Adrenal gland (tissue), 12 donors: ENCODE results near the gene ZNF236. TPM values are rescaled to one million over a fixed set of nuclear protein-coding genes. Genes with fewer than 3 reads are reported as not detected.
A peak's percentile ranks its signal among the peaks of the same experiment; 100 is the strongest.

ENCODE experiments used
- DNase-seq, 7 donors: peaks; one replicate each; pipeline ENCODE4 v3.0.0-alpha.2; 2019 to 2020
- H3K27ac ChIP-seq, 5 donors: fragments of 200-600 bp; sonication (generic) in 4 of 5; 1 replicate in 3 of 5; 2 replicates in 2 of 5; pipeline versions ENCODE4 v1.5.1 to v1.8.0; 2016 to 2020; ENCODE audit warnings: mild to moderate bottlenecking in 1 of 5
- H3K27me3 ChIP-seq: fragments of 200-600 bp; 2 replicates; pipeline ENCODE4 v1.8.0; 2021
- H3K36me3 ChIP-seq, 2 donors: fragments of 200-600 bp; replicated peaks in 1 of 2; 1 replicate in 1 of 2; 2 replicates in 1 of 2; pipeline versions ENCODE4 v1.5.1 to v1.8.0; 2018 to 2022
- H3K4me1 ChIP-seq, 2 donors: fragments of 200-600 bp; replicated peaks in 1 of 2; 1 replicate in 1 of 2; 2 replicates in 1 of 2; pipeline versions ENCODE4 v1.5.1 to v1.8.0; 2018 to 2021
- H3K4me3 ChIP-seq, 4 donors: fragments of 200-600 bp; sonication (generic) in 3 of 4; one replicate each; pipeline ENCODE4 v1.5.1; 2016 to 2018
- H3K9me3 ChIP-seq, 3 donors: fragments of 200-600 bp; sonication (generic) in 1 of 3; replicated peaks in 1 of 3; 1 replicate in 2 of 3; 2 replicates in 1 of 3; pipeline versions ENCODE4 v1.5.1 to v1.8.0; 2016 to 2021
- POLR2A ChIP-seq, 2 donors: fragments of 450-650 bp; IDR thresholded peaks; one replicate each; pipeline ENCODE4 v1.6.1; 2017; ENCODE audit warnings: antibody characterized with exemption in 2 of 2, mild to moderate bottlenecking in 2 of 2, moderate library complexity in 1 of 2
- WGBS, 4 donors: extraction: QIAGEN DNeasy Blood & Tissue Kit in 2 of 4; methylation state at CpG; one replicate each; pipeline versions ENCODE4 v1.1.5 to v1.1.7; 2013 to 2017; 5-methylcytosine and 5-hydroxymethylcytosine counted together
- intact Hi-C, 2 donors: fragments of 100-400 bp; cut with DNase I; formaldehyde crosslinking; loops; one replicate each; pipeline versions ENCODE4 v1.14.1 to v1.15.0; 2022 to 2023
- polyA plus RNA-seq, 3 donors: library from polyadenylated mRNA; stranded (reverse); fragments of 200-250 nt in 2 of 3; fragments of 350-450 nt in 1 of 3; fragmentation: Illumina TruSeq in 1 of 3; extraction: RNeasy Lipid Tissue Mini Kit (QIAGEN cat#74804) in 1 of 3; gene quantifications; one replicate each; pipeline ENCODE4 v1.2.3, GENCODE V29; 2013 to 2014
- total RNA-seq, 9 donors: library from RNA; depleted of rRNA in 4 of 9; stranded (reverse); fragments of >200 nt in 4 of 9; fragments of 120-200 nt in 1 of 9; fragmentation: NEBNext Ultra II Directional in 1 of 9; extraction: Animal tissue kit (Norgen Biotek cat#: 25700) in 1 of 9; gene quantifications; one replicate each; pipeline versions ENCODE4 v1.1.0 to v1.2.4, GENCODE V29; 2013 to 2023
- TF ChIP-seq, protein P1 (sequence below), 6 experiments: fragments of 450-650 bp in 4 of 6; fragments of 200-600 bp in 2 of 6; sonication (generic) in 1 of 6; IDR thresholded peaks; 1 replicate in 5 of 6; 2 replicates in 1 of 6; pipeline versions ENCODE4 v1.5.1 to v1.8.0; 2016 to 2021; ENCODE audit warnings: antibody characterized with exemption in 6 of 6, mild to moderate bottlenecking in 2 of 6, moderate library complexity in 1 of 6
- donor health status: healthy with polysubstance abuse.
- donor health status: Bipolar disorder and iron deficiency.
- donor health status: DM: yes; HTN: yes; CAD: no.
- donor health status: DM: no; HTN: no; CAD: no.
- donor health status: DM: no; HTN: no; CAD: no.
- donor health status: DM: yes; HTN: yes; CAD: no.

Gene ZNF236
- total and polyA plus RNA-seq, 12 donors, result 2.7 to 35.2 (median 8.1) TPM

DNA sequence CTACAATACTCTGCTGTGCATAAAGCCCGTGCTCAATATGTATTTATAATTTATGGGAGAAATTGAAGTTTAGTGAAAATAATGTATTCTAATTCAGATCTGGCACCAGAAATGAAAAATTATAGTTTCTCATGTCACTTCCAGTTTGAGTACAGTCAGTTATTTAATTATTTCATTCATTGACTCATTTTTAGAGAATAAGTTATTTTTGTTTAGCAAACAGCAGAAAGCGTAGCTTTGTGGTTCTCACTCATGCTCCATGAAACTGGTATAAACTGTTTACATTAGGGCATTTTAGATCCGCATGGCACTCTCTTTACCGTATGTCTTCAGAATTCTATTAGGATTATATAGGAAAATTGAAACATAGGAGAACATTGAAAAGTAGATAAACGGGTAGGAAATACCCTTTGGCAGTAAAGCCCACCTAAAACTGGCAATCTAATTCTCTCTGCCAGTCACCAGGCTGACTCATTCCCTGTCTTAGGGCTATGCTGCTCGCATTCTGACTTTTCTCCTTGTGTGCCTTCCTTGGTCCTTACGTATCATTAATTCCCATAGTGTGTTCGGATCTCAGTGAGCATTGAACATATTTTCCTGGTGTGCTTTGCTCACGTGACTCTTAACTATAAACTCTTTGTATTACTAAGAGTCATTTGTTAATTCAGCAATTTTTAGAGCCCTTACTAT is 106.0 kb downstream of the ZNF236 start:
- WGBS, 4 donors, result 91 to 95% (median 94%) methylated on average over 9 of the region's 9 CpGs
- no peak overlapping the region for H3K27ac ChIP-seq
- no peaks in the 10 kb centered on the region for H3K27me3 ChIP-seq
- peaks cover 0 to 36% of the 10 kb centered on the region in 2 donors for H3K36me3 ChIP-seq
- DNase-seq, result no peak
- intact Hi-C loops, result no loop called here
- no peaks in the 10 kb centered on the region for H3K4me1 ChIP-seq
- TF ChIP-seq POLR2A (IDR thresholded peaks at IDR 0.05), result no peak
- TF ChIP-seq, protein P1, sequence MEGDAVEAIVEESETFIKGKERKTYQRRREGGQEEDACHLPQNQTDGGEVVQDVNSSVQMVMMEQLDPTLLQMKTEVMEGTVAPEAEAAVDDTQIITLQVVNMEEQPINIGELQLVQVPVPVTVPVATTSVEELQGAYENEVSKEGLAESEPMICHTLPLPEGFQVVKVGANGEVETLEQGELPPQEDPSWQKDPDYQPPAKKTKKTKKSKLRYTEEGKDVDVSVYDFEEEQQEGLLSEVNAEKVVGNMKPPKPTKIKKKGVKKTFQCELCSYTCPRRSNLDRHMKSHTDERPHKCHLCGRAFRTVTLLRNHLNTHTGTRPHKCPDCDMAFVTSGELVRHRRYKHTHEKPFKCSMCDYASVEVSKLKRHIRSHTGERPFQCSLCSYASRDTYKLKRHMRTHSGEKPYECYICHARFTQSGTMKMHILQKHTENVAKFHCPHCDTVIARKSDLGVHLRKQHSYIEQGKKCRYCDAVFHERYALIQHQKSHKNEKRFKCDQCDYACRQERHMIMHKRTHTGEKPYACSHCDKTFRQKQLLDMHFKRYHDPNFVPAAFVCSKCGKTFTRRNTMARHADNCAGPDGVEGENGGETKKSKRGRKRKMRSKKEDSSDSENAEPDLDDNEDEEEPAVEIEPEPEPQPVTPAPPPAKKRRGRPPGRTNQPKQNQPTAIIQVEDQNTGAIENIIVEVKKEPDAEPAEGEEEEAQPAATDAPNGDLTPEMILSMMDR (IDR thresholded peaks at IDR 0.05), result no peak
- no peak overlapping the region for H3K4me3 ChIP-seq
- H3K9me3 ChIP-seq, result no peaks in the 10 kb centered on the region

DNA sequence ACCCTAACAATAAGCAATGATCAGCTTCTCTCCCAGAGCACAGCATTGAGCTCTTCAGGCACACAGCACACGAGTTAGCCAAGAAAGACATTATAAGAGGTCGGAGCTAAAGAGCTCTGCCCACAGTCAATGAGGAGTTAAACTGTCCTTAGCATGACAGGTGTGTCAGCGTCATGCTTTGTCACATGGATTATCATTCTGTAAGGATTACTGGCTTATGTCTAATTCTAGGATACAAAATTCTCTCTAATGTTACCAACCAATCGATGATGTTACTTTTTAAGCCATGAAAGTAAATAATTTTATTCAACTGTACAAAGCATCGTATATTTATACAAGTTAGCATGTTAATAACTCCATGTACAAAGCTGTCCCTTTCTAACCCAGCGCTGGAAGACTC is 108.8 kb downstream of the ZNF236 start:
- DNase-seq, result no peak
- peaks cover 0 to 27% of the 10 kb centered on the region in 2 donors for H3K36me3 ChIP-seq
- no peaks in the 10 kb centered on the region for H3K9me3 ChIP-seq
- 95 to 97% (median 96%) methylated on average over 6 of the region's 6 CpGs for WGBS, 4 donors
- no peaks in the 10 kb centered on the region for H3K4me1 ChIP-seq
- no peak overlapping the region for H3K27ac ChIP-seq
- H3K27me3 ChIP-seq, result no peaks in the 10 kb centered on the region
- H3K4me3 ChIP-seq, result no peak overlapping the region
- TF ChIP-seq, protein P1 (IDR thresholded peaks at IDR 0.05), result no peak
- no peak for TF ChIP-seq POLR2A (IDR thresholded peaks at IDR 0.05)
- intact Hi-C loops, result no loop called here

DNA sequence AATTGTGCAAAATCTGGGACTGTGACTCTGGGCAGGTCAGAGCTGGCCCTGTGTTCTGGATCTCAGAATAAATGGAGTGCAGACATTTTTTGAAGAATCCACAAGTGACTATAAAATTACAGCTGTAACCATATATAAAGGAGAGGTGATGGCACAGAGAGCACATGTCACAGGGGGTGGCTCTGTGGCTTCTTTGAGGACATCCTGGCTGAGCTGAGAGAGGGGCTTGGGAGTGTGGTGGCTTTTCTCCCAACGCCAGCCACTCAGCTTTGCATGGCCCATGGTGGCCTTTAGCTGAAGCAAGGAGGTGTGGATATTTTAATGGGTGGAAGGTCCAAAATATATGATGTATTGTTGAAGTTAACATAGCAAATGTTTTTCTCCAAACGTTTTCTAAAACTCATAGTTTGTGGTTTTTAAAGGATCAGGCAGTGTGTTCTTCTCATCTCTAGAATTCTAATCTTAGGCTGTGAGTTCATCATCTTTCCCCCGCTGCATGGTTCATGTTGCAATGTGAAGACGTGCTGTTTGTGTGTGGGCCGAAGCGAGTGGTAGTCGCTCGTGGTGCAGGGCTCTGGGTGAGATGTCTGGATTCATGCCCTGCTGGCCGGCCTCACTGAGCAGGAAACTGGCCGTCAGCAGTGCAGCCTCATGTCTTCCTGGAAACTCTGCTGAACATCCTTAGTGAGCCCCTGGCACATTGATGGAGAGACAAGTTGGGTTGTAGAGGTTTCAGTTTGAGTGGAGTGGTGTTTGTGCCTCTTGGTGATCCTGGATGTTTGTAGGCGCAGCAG is 109.9 kb downstream of the ZNF236 start:
- DNase-seq, result peak in 4 of 7 donors; percentile 34 to 67 (median 43)
- peaks cover 0 to 34% of the 10 kb centered on the region in 2 donors for H3K36me3 ChIP-seq
- no peak overlapping the region for H3K4me3 ChIP-seq
- no peaks in the 10 kb centered on the region for H3K4me1 ChIP-seq
- intact Hi-C loops, result no loop called here
- 77 to 95% (median 80%) methylated on average over 9 to 11 of the region's 11 CpGs for WGBS, 4 donors
- H3K27me3 ChIP-seq, result no peaks in the 10 kb centered on the region
- no peak overlapping the region for H3K27ac ChIP-seq
- H3K9me3 ChIP-seq, result no peaks in the 10 kb centered on the region
- no peak for TF ChIP-seq POLR2A (IDR thresholded peaks at IDR 0.05)
- TF ChIP-seq, protein P1 (IDR thresholded peaks at IDR 0.05), result no peak

DNA sequence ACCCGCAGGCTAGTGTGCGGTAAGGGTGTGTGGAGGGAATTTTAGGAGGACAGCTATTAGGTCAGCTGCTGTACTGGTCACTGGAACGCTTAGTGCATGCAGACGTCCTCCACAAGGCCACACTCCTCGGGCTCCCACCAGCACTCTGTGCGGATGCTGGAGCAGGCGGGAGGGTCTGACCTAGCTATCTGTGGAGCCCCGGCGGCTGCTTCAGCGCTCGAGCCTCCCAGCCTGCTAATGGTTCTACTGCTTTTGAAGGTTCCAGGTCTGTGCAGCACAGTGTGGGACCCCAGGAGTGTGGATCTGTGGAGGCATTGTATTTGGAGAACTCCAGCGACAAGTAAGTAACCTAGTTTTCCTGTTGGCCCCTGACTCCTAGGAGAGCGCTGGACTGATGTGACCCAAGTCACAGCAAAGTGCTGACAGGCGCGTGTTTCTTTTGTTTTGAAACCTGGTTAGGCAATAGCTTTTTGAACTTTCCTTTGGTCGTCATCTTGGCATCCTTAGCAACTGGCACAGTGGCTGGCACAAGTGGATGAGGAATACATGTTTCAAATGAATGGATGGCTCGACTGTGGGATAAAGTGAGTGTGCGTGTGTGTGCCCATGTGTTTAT is 113.5 kb downstream of the ZNF236 start:
- Histone ChIP-seq H3K4me1 (no peaks in the 10 kb centered on the region), H3K27ac (no peak overlapping the region), H3K4me3 (no peak overlapping the region), H3K27me3 (no peaks in the 10 kb centered on the region), H3K9me3 (no peaks in the 10 kb centered on the region), H3K36me3 (peaks cover 0 to 25% of the 10 kb centered on the region in 2 donors)
- TF ChIP-seq POLR2A (IDR thresholded peaks at IDR 0.05), result no peak
- TF ChIP-seq, protein P1 (IDR thresholded peaks at IDR 0.05), result no peak
- WGBS, 4 donors, result 93 to 95% (median 94%) methylated on average over 9 to 18 of the region's 18 CpGs
- DNase-seq, result no peak
- intact Hi-C loops, result no loop called here
